Astrocyte (in vitro differentiated cells and primary cell): ENCODE results near the gene VAV2. TPM values are rescaled to one million over a fixed set of nuclear protein-coding genes. Genes with fewer than 3 reads are reported as not detected.
A peak's percentile ranks its signal among the peaks of the same experiment; 100 is the strongest.

Source experiments
- DNase-seq: peaks from one replicate; pipeline ENCODE4 v3.0.0-alpha.2; 2010; ENCODE audit warnings: low read depth
- FAIRE-seq: peaks from 2 replicates; lab custom pipeline; 2011; peaks lifted over from hg19 to GRCh38; lab: Jason Lieb, UNC
- H2AFZ ChIP-seq: 2 replicates; pipeline ENCODE4 v1.6.0; 2012; ENCODE audit warnings: low read depth, low read length, inconsistent platforms
- H3K27ac ChIP-seq: 2 replicates; pipeline ENCODE4 v1.5.1; 2011; ENCODE audit warnings: low read depth, low read length, inconsistent platforms
- H3K27me3 ChIP-seq: 2 replicates; pipeline ENCODE4 v1.6.0; 2011; ENCODE audit warnings: low read length, inconsistent platforms; ENCODE audit not compliant: insufficient read depth
- H3K36me3 ChIP-seq: 2 replicates; pipeline ENCODE4 v1.5.1; 2011; ENCODE audit warnings: low read length, inconsistent platforms; ENCODE audit not compliant: insufficient read depth
- H3K4me1 ChIP-seq: 2 replicates; pipeline ENCODE4 v1.5.1; 2011; ENCODE audit warnings: low read length, inconsistent platforms; ENCODE audit not compliant: insufficient read depth
- H3K4me2 ChIP-seq: 2 replicates; pipeline ENCODE4 v1.6.0; 2012; ENCODE audit warnings: low read length, inconsistent platforms
- H3K4me3 ChIP-seq: 2 replicates; pipeline ENCODE4 v1.5.1; 2011; ENCODE audit warnings: low read depth, mild to moderate bottlenecking, low read length, inconsistent platforms; ENCODE audit not compliant: insufficient read depth
- H3K79me2 ChIP-seq: 2 replicates; pipeline ENCODE4 v1.6.0; 2012; ENCODE audit warnings: mild to moderate bottlenecking, low read length, inconsistent platforms; ENCODE audit not compliant: insufficient read depth
- H3K9ac ChIP-seq: 2 replicates; pipeline ENCODE4 v1.6.0; 2012; ENCODE audit warnings: mild to moderate bottlenecking, low read length, inconsistent platforms
- H3K9me3 ChIP-seq: 2 replicates; pipeline ENCODE4 v1.5.1; 2012; ENCODE audit warnings: low read depth, mild to moderate bottlenecking, low read length, inconsistent platforms; ENCODE audit not compliant: insufficient read depth
- H4K20me1 ChIP-seq: 2 replicates; pipeline ENCODE4 v1.6.0; 2012; ENCODE audit warnings: low read length, inconsistent platforms; ENCODE audit not compliant: insufficient read depth
- H3K27ac Mint-ChIP-seq: one replicate; pipeline ENCODE4 v1.8.0; 2021; ENCODE audit warnings: mild to moderate bottlenecking, mixed read lengths; ENCODE audit not compliant: unreplicated experiment
- H3K27me3 Mint-ChIP-seq: one replicate; pipeline ENCODE4 v1.8.0; 2021; ENCODE audit warnings: low read depth, mixed read lengths; ENCODE audit not compliant: unreplicated experiment
- H3K36me3 Mint-ChIP-seq: one replicate; pipeline ENCODE4 v1.8.0; 2021; ENCODE audit warnings: low read depth, mixed read lengths; ENCODE audit not compliant: unreplicated experiment
- H3K4me1 Mint-ChIP-seq: one replicate; pipeline ENCODE4 v1.8.0; 2021; ENCODE audit warnings: low read depth, mixed read lengths; ENCODE audit not compliant: unreplicated experiment
- H3K4me3 Mint-ChIP-seq: one replicate; pipeline ENCODE4 v1.8.0; 2021; ENCODE audit warnings: mild to moderate bottlenecking, moderate library complexity, mixed read lengths; ENCODE audit not compliant: unreplicated experiment
- H3K9me3 Mint-ChIP-seq: one replicate; pipeline ENCODE4 v1.8.0; 2021; ENCODE audit warnings: mild to moderate bottlenecking, mixed read lengths; ENCODE audit not compliant: unreplicated experiment
- EZH2 ChIP-seq: IDR thresholded peaks from 2 replicates; pipeline ENCODE4 v1.6.1; 2012; ENCODE audit warnings: mild to moderate bottlenecking, low read length, inconsistent platforms; ENCODE audit not compliant: insufficient read depth
- total RNA-seq: library from RNA; stranded (reverse); gene quantifications from 2 replicates; pipeline ENCODE4 v1.2.1, GENCODE V29; 2021
- TF ChIP-seq, protein P1 (sequence below): IDR thresholded peaks from 2 replicates; pipeline ENCODE4 v1.5.1; 2011; ENCODE audit warnings: low read depth, mild to moderate bottlenecking, inconsistent platforms, low read length, moderate library complexity; ENCODE audit not compliant: insufficient read depth

Gene VAV2
- total RNA-seq, 1 donor from 2014 or later: 36.5 TPM

DNA sequence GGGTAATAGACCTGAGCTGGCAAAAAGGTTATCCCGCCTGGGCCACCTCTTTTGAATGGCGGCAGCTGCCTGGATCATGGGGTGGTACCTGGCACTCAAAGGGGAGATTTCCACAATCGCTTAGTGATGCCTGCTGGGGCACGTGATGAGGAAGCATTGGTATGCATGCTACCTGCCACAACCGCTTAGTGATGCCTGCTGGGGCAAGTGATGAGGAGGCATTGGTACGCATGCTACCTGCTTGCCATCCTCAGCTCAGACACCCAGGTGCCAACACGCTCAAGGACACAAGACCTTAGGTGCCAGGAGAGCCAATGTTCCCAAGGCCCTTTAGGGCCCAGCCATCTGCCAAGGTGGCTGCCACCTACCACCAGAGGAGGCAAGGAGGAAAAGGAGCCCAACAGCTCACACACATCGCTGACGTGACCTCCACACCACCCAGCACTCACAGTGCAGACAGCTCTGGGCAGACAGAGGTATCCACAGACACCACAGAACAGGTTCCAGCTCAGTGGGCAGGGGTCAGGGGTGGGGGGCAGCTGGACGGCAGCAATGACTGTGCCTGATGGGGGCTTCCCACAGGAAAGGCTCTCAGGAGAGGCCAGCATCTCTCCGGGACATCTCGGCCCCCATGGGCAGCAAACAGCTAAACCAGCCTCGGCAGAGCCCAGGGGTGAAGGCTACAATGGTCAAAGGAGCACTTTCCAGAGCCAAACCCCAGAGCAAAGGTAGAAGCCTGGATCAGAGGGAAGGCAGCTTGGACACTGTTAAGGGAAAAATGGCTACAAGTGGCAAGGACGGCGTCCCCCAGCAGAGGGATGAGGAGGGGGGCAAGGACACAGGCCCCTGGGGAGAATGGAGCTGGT is 210.9 kb downstream of the VAV2 start:
- Histone ChIP-seq H3K79me2 (no peaks in the 10 kb centered on the region), H3K36me3 (peaks cover 3% of the 10 kb centered on the region), H3K9me3 (no peaks in the 10 kb centered on the region), H3K27me3 (no peaks in the 10 kb centered on the region), H3K4me2 (no peak overlapping the region), H3K4me1 (no peaks in the 10 kb centered on the region), H4K20me1 (peaks cover 17% of the 10 kb centered on the region), H3K27ac (no peak overlapping the region), H3K4me3 (no peak overlapping the region), H2AFZ (no peak overlapping the region), H3K9ac (no peak overlapping the region)
- DNase-seq (no peak), FAIRE-seq (no peak)
- peaks cover 7% of the 10 kb centered on the region for H3K4me1 Mint-ChIP-seq
- no peaks in the 10 kb centered on the region for H3K27me3 Mint-ChIP-seq
- peaks cover 14% of the 10 kb centered on the region for H3K36me3 Mint-ChIP-seq
- H3K9me3 Mint-ChIP-seq: no peaks in the 10 kb centered on the region
- peak overlapping the region; percentile 58 for H3K27ac Mint-ChIP-seq
- TF ChIP-seq, protein P1, sequence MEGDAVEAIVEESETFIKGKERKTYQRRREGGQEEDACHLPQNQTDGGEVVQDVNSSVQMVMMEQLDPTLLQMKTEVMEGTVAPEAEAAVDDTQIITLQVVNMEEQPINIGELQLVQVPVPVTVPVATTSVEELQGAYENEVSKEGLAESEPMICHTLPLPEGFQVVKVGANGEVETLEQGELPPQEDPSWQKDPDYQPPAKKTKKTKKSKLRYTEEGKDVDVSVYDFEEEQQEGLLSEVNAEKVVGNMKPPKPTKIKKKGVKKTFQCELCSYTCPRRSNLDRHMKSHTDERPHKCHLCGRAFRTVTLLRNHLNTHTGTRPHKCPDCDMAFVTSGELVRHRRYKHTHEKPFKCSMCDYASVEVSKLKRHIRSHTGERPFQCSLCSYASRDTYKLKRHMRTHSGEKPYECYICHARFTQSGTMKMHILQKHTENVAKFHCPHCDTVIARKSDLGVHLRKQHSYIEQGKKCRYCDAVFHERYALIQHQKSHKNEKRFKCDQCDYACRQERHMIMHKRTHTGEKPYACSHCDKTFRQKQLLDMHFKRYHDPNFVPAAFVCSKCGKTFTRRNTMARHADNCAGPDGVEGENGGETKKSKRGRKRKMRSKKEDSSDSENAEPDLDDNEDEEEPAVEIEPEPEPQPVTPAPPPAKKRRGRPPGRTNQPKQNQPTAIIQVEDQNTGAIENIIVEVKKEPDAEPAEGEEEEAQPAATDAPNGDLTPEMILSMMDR: no peak
- no peak for TF ChIP-seq EZH2
- H3K4me3 Mint-ChIP-seq: no peak overlapping the region

DNA sequence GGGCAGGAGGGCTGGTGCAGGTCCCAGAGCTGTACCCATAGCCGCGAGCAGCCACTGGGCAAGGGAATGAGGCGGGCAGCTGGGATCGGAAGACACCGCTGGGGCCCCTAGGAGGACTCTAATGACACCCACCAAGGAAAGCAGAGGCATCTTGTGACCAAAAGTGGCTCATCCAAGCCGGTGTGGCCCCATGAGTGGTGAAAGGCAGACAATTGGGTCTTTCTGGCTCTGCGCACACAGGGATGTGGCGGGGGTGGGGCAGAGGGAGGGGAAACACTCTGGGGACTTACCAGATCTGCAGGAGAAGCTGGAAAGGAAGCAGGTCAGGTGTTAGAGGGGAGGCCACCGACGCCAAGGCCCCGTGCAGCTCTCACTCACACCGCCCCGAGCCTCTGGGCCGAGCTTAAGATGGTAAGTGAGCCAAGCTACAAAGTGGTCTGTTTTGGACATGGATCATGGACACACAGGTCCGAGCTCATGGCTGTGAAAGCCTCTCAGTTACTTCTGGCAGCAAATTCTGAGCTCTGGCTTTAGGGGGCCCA is 211.6 kb downstream of the VAV2 start:
- Histone ChIP-seq H3K27ac (no peak overlapping the region), H3K9me3 (no peaks in the 10 kb centered on the region), H3K4me1 (no peaks in the 10 kb centered on the region), H3K36me3 (peaks cover 6% of the 10 kb centered on the region), H4K20me1 (peaks cover 13% of the 10 kb centered on the region), H3K79me2 (no peaks in the 10 kb centered on the region), H2AFZ (no peak overlapping the region), H3K4me3 (no peak overlapping the region), H3K4me2 (no peak overlapping the region), H3K9ac (no peak overlapping the region), H3K27me3 (no peaks in the 10 kb centered on the region)
- no peak overlapping the region for H3K27ac Mint-ChIP-seq
- TF ChIP-seq, protein P1: no peak
- TF ChIP-seq EZH2: no peak
- no peak for DNase-seq
- peaks cover 7% of the 10 kb centered on the region for H3K4me1 Mint-ChIP-seq
- H3K9me3 Mint-ChIP-seq: no peaks in the 10 kb centered on the region
- H3K27me3 Mint-ChIP-seq: no peaks in the 10 kb centered on the region
- peaks cover 14% of the 10 kb centered on the region for H3K36me3 Mint-ChIP-seq
- FAIRE-seq: no peak
- no peak overlapping the region for H3K4me3 Mint-ChIP-seq
